ENCODE results near the gene IKZF4.
"Not testable (repeated sequence)": the region's sequence is repeated elsewhere in the genome, so short reads cannot be mapped to it uniquely, and the experiment has no call there.

The IKZF4 gene

GRCh38 chr12:55999522-55999921, 21.3 kb upstream of the IKZF4 start:
- not testable (repeated sequence) for DNase-seq (ENCODE audit: low read depth)

- not testable (repeated sequence) for DNase-seq (ENCODE audit: low read depth)
Observed at GRCh38 chr12:55999999-56000540, 20.8 kb upstream of the IKZF4 start.

GRCh38 chr12:56001487-56002100, 19.2 kb upstream of the IKZF4 start:
- DNase-seq (ENCODE audit: low read depth) = no peak

GRCh38 chr12:56003376-56003775, 17.5 kb upstream of the IKZF4 start:
- not testable (repeated sequence) for DNase-seq (ENCODE audit: low read depth)

- no peak for DNase-seq (ENCODE audit: low read depth)
Observed at GRCh38 chr12:56004211-56004610, 16.6 kb upstream of the IKZF4 start.

- DNase-seq (ENCODE audit: low read depth) = peak; percentile 59
Observed at GRCh38 chr12:56007564-56008559, 13.0 kb upstream of the IKZF4 start.

GRCh38 chr12:56010111-56010570, 10.7 kb upstream of the IKZF4 start:
- DNase-seq (ENCODE audit: low read depth) = no peak

- no peak for DNase-seq (ENCODE audit: low read depth)
Observed at GRCh38 chr12:56011509-56012090, 9.2 kb upstream of the IKZF4 start.

DNA sequence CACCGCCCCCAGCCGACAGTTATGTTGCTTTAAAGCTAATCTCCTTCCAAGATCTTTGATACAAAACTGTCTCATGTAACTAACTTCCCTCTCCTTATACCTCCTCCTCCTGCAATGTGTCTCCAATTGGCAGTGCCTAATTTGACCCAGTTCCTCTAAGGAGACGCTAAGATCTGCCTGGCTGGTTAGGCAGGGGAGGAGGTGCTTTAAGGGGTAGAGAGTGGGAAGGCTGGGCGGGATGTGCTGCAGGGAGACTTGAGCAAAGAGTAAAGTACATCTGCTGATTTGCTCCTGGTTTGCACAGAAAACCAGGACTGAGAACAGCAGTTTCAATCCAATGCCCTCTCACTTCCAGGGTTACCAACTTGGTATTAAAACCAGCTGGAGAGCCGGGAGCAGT, 7.4 kb upstream of the IKZF4 start:
- DNase-seq (ENCODE audit: low read depth) = no peak

DNA sequence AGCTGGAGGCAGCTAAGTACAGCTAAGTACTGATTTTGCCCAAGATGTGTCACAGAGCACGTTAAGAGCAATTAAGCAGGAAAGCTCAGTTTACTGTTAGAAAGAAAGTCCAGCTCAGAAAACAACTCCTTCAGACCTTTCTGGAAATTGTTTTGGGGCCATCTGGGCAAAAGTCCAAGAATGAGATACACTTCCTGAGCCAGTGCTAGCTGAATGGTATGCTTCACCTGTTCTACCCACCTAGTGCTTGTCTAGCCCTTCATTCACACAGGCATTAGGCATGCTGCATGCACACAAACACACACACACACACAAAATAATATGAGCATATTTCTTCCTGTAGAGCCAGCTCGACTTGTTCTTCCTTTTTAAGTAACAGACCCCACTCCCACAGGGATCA, 6.6 kb upstream of the IKZF4 start:
- DNase-seq (ENCODE audit: low read depth) = no peak

- DNase-seq (ENCODE audit: low read depth) = no peak
Observed at GRCh38 chr12:56017181-56017580, 3.7 kb upstream of the IKZF4 start.

DNA sequence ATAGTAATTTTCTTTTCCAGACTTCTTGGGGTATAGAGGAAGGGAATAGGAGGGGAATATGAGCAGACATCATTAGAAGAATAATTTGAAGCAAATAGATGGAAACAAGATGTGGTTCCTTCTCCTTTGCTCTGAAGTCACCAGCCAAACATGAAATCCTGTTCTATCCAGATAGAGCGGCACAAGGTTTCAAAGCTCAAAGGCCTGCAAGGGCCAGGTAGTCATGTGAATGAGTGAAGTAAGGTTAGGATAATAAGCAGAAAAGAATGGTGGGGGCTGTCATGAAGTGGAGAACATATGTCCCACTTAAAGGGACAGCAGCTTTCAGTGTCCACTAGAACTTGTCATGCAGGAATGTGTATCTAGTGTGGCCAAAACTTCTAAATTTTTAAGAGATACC, 2.5 kb upstream of the IKZF4 start:
- no peak for DNase-seq (ENCODE audit: low read depth)

- DNase-seq (ENCODE audit: low read depth) = no peak
Observed at GRCh38 chr12:56021889-56022497, 1.1 kb downstream of the IKZF4 start.

GRCh38 chr12:56028511-56029165, 7.8 kb downstream of the IKZF4 start:
- DNase-seq (ENCODE audit: low read depth) = no peak

DNA sequence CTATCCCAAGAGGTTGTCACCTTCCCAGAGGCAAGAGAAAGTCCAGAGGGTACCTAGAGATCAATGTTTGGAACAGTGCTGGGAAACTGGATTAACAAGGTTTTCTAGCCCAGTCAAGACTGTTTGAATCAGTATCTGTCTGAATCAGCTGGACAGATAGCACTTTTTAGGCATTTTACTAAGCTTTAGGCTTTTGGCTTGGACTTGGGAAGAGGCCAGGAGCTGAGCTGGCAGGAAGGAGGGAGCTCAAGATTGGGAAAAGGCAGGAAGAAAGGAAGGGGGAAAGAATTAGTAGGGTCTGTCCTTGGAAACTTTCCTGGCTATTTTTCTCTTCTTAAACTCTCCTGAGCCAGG, 8.3 kb downstream of the IKZF4 start:
- no peak for DNase-seq (ENCODE audit: low read depth)

DNA sequence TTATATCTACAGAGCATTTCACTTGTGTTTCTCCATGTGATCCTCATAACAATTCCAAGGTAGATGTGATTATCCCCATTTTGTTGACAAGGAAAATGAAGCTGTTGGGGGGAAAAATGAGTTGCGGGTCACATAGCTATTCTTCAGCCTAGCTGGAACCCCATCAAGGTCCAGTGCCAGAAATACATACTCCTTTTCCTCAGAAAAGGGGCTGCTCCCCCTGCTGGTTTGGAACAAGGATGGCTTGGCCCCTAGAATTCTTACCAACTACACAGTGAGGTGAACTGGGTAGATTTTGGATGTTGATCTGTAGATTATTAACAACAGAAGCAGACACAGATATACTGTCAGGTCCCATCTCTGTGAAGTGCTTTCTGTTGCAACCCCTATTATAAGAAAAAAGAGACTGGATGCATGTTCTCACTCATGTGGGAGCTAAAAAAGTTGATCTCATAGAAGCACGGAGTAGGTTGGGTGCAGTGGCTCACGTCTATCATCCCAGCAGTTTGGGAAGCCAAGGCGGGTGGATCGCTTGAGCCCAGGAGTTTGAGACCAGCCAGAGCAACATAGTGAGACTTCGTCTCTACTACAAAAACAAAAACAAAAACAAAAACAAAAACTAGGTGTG, 8.9 kb downstream of the IKZF4 start:
- DNase-seq (ENCODE audit: low read depth) = no peak

DNA sequence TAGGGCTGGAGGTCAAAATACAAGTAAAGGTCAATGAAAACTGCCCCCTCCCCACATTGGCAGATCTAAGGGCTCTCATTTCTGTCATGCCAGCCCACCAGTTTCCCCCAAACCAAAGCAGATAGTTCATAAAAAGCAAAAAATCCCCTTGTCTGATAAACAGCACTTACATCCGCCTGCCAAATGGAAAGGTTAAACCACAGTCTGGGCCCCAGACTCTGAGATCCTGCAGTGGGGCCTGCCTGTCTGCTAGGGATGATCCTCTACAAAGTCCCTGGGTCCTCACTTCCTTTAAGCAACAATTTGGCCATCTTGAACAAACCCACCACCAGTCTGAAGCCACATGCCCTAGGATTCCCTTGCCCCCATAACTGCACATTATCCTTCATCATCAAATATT, 11.1 kb downstream of the IKZF4 start:
- no peak for DNase-seq (ENCODE audit: low read depth)

GRCh38 chr12:56034586-56035332, 13.9 kb downstream of the IKZF4 start:
- no peak for DNase-seq (ENCODE audit: low read depth)

GRCh38 chr12:56037161-56037560, 16.3 kb downstream of the IKZF4 start:
- DNase-seq (ENCODE audit: low read depth) = no peak

DNA sequence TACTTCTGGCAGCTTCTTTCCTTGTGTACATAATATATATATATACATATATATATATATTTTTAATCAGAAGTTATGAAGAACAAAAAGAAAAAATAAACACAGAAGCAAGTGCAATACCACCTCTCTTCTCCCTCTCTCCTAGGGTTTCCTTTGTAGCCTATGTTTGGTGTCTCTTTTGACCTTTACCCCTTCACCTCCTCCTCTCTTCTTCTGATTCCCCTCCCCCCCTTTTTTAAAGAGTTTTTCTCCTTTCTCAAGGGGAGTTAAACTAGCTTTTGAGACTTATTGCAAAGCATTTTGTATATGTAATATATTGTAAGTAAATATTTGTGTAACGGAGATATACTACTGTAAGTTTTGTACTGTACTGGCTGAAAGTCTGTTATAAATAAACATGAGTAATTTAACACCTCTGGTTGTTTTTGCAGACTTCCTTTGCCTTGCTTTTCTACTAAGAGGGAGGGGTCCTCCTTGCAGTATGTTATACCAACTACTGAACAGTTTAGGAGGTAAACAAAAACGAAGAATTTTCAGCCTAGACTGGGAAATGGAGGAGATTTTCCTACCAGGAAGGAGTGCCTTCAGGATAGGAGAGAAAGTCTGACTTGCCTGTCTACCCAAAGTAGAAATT, 17.3 kb downstream of the IKZF4 start:
- no peak for DNase-seq (ENCODE audit: low read depth)

All from stimulated activated CD8-positive, alpha-beta memory T cell treated with anti-CD3 and anti-CD28 coated beads, Interleukin-12 subunit alpha, Interleukin-12 subunit beta, amount 100 ng/mL, for 1 hour (primary cell).